HEK293 (cell line): ENCODE data around the gene TLE5.

Source experiments
- CTCF ChIA-PET: fragments of 350-600 bp; formaldehyde crosslinking; extraction: SDS; loops from one replicate; lab custom pipeline; 2021; ENCODE audit warnings: antibody characterized with exemption; lab: Yijun Ruan, JAX
- POLR2A ChIA-PET: fragments of 300-600 bp; formaldehyde crosslinking; extraction: SDS; loops from one replicate; lab custom pipeline; 2020; ENCODE audit warnings: antibody characterized with exemption, inconsistent platforms; lab: Yijun Ruan, JAX
- H3K27ac ChIP-seq: fragments of 200-500 bp; sonication (Bioruptor generic); 2 replicates; pipeline ENCODE4 v1.5.1; 2014; ENCODE audit warnings: low read depth, low read length, control low read depth, inconsistent platforms; ENCODE audit errors: extremely low read depth
- H3K36me3 ChIP-seq, 2 experiments: fragments of 200-500 bp in 1 of 2; sonication (Bioruptor generic) in 1 of 2; 1 replicate in 1 of 2; 2 replicates in 1 of 2; pipeline ENCODE4 v1.5.1; 2014 to 2017; ENCODE audit warnings: inconsistent platforms in 2 of 2, low read length in 2 of 2; ENCODE audit not compliant: control insufficient read depth in 2 of 2, insufficient read depth in 1 of 2
- H3K4me1 ChIP-seq: fragments of 200-500 bp; sonication (Bioruptor generic); 2 replicates; pipeline ENCODE4 v1.5.1; 2014; ENCODE audit warnings: mild to moderate bottlenecking, low read length, inconsistent platforms; ENCODE audit not compliant: control insufficient read depth, insufficient read depth
- H3K4me3 ChIP-seq: 2 replicates; pipeline ENCODE4 v1.5.1; 2011; ENCODE audit warnings: low read depth, mild to moderate bottlenecking, control low read depth, low read length, moderate library complexity
- H3K9me3 ChIP-seq: fragments of 200-500 bp; sonication (Bioruptor generic); 2 replicates; pipeline ENCODE4 v1.5.1; 2014; ENCODE audit warnings: low read depth, low read length, inconsistent platforms; ENCODE audit not compliant: control insufficient read depth, insufficient read depth
- ELK4 ChIP-seq: IDR thresholded peaks from 2 replicates; pipeline ENCODE4 v1.6.1; 2011; ENCODE audit warnings: mild to moderate bottlenecking, low read depth, low read length, borderline replicate concordance
- PRDM1 ChIP-seq: fragments of 450-650 bp; formaldehyde crosslinking; IDR thresholded peaks from 2 replicates; pipeline ENCODE4; 2016; ENCODE audit warnings: missing biosample characterization, missing genetic modification characterization
- SCRT2 ChIP-seq: fragments of 450-650 bp; formaldehyde crosslinking; IDR thresholded peaks from 2 replicates; pipeline ENCODE4 v1.5.1; 2016; ENCODE audit warnings: missing biosample characterization, missing genetic modification characterization
- TCF7L2 ChIP-seq: IDR thresholded peaks from 2 replicates; pipeline ENCODE4 v1.6.1; 2011; ENCODE audit warnings: low read depth, mild to moderate bottlenecking, inconsistent platforms, low read length, moderate library complexity, borderline replicate concordance
- ZBTB20 ChIP-seq: fragments of 450-650 bp; formaldehyde crosslinking; IDR thresholded peaks from 2 replicates; pipeline ENCODE4 v1.5.1; 2016; ENCODE audit warnings: missing biosample characterization, missing genetic modification characterization
- ZBTB49 ChIP-seq: fragments of 450-650 bp; formaldehyde crosslinking; IDR thresholded peaks from 2 replicates; pipeline ENCODE4 v1.5.1; 2016; ENCODE audit warnings: missing biosample characterization, missing genetic modification characterization, low read depth
- ZIC2 ChIP-seq: fragments of 450-650 bp; formaldehyde crosslinking; IDR thresholded peaks from 2 replicates; pipeline ENCODE4 v1.5.1; 2016; ENCODE audit warnings: missing biosample characterization, missing genetic modification characterization
- ZNF121 ChIP-seq: fragments of 450-650 bp; formaldehyde crosslinking; IDR thresholded peaks from 2 replicates; pipeline ENCODE4 v1.5.1; 2016; ENCODE audit warnings: missing biosample characterization, missing genetic modification characterization
- ZNF221 ChIP-seq: fragments of 450-650 bp; formaldehyde crosslinking; IDR thresholded peaks from 2 replicates; pipeline ENCODE4 v1.5.1; 2017; ENCODE audit warnings: missing biosample characterization, missing genetic modification characterization, borderline replicate concordance
- ZNF23 ChIP-seq: fragments of 450-650 bp; formaldehyde crosslinking; IDR thresholded peaks from 2 replicates; pipeline ENCODE4 v1.5.1; 2016; ENCODE audit warnings: missing biosample characterization, missing genetic modification characterization, borderline replicate concordance
- ZNF341 ChIP-seq: fragments of 450-650 bp; formaldehyde crosslinking; IDR thresholded peaks from 2 replicates; pipeline ENCODE4; 2016; ENCODE audit warnings: low read depth, missing biosample characterization, missing genetic modification characterization
- ZNF501 ChIP-seq: fragments of 450-650 bp; formaldehyde crosslinking; IDR thresholded peaks from 2 replicates; pipeline ENCODE4 v1.5.1; 2016; ENCODE audit warnings: missing biosample characterization, missing genetic modification characterization
- ZNF529 ChIP-seq: fragments of 450-650 bp; formaldehyde crosslinking; IDR thresholded peaks from 2 replicates; pipeline ENCODE4 v1.5.1; 2017; ENCODE audit warnings: missing genetic modification characterization, missing biosample characterization; ENCODE audit not compliant: insufficient replicate concordance
- ZNF548 ChIP-seq: fragments of 450-650 bp; formaldehyde crosslinking; IDR thresholded peaks from 2 replicates; pipeline ENCODE4 v1.5.1; 2016; ENCODE audit warnings: missing biosample characterization, missing genetic modification characterization
- ZNF560 ChIP-seq: fragments of 450-650 bp; formaldehyde crosslinking; IDR thresholded peaks from 2 replicates; pipeline ENCODE4 v1.5.1; 2017; ENCODE audit warnings: missing biosample characterization, missing genetic modification characterization, borderline replicate concordance
- ZNF660 ChIP-seq: fragments of 450-650 bp; IDR thresholded peaks from 2 replicates; pipeline ENCODE4 v1.5.1; 2018; ENCODE audit warnings: missing biosample characterization, mild to moderate bottlenecking, missing genetic modification characterization
- ZNF701 ChIP-seq: fragments of 450-650 bp; formaldehyde crosslinking; IDR thresholded peaks from 2 replicates; pipeline ENCODE4 v1.5.1; 2016; ENCODE audit warnings: missing biosample characterization, missing genetic modification characterization
- ZSCAN30 ChIP-seq: fragments of 450-650 bp; IDR thresholded peaks from 2 replicates; pipeline ENCODE4 v1.5.1; 2018; ENCODE audit warnings: missing biosample characterization, mild to moderate bottlenecking, missing genetic modification characterization, moderate library complexity
- TF ChIP-seq, protein P1 (sequence below): sonication (generic); formaldehyde crosslinking; IDR thresholded peaks from 2 replicates; pipeline ENCODE4 v1.8.1; 2022; ENCODE audit warnings: mild to moderate bottlenecking, moderate library complexity, missing genetic modification reagents
- TF ChIP-seq, protein P2 (sequence below): fragments of 450-650 bp; formaldehyde crosslinking; optimal IDR thresholded peaks from 2 replicates; pipeline ENCODE3; 2016; ENCODE audit warnings: missing biosample characterization, mild to moderate bottlenecking, missing genetic modification characterization
- TF ChIP-seq, protein P3 (sequence below): fragments of 450-650 bp; formaldehyde crosslinking; IDR thresholded peaks from 2 replicates; pipeline ENCODE4 v1.5.1; 2016; ENCODE audit warnings: missing biosample characterization, missing genetic modification characterization
- TF ChIP-seq, protein P4 (sequence below): fragments of 450-650 bp; formaldehyde crosslinking; IDR thresholded peaks from 2 replicates; pipeline ENCODE4 v1.5.1; 2016; ENCODE audit warnings: missing biosample characterization, missing genetic modification characterization, borderline replicate concordance

Gene TLE5

GRCh38 chr19:3087769-3088168 is 25.5 kb upstream of the TLE5 start:
- H3K4me1 ChIP-seq, result no peaks in the 10 kb centered on the region
- CTCF ChIA-PET, result no interaction called here
- H3K27ac ChIP-seq, result no peak overlapping the region
- TF ChIP-seq ZBTB49 (no peak), ZNF121 (tag by site-specific recombination) (peak; percentile 92), ZBTB20 (tag by site-specific recombination) (no peak), SCRT2 (tag by site-specific recombination) (no peak)
- TF ChIP-seq, all 188 proteins: peak for 1
- Histone ChIP-seq H3K36me3 (no peaks in the 10 kb centered on the region), H3K4me3 (no peak overlapping the region), H3K9me3 (no peaks in the 10 kb centered on the region)
- POLR2A ChIA-PET, result interaction anchor here (0.6 kb wide), 2 partner anchors 9 to 117 kb away, joined by 4 to 8 read pairs; no protein-coding TSS in a partner anchor

DNA sequence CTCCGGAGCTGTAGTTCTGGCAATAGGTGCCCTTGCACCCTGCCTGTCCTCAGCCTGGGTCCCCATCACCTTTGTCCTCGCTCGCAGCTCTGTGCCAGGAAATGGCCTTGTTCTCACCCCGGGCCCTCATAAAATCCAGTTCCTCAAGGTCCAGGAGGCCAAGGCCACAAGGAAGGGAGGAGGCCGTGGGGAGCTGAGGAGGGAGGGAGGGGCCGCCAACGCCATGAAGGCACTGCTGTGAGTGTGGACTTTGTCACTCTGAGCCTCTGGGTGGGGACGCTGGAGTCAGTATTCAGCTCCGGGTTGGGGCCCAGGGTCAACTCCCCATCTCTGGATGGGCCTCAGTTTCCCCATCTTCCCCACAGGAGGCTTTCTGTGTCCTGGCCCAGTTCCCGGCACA is 22.6 kb upstream of the TLE5 start:
- CTCF ChIA-PET, result interaction anchor here (0.7 to 1.3 kb wide), 2 partner anchors 9 to 198 kb away, joined by 3 to 4 read pairs; no protein-coding TSS in a partner anchor
- no peak overlapping the region for H3K4me3 ChIP-seq
- no peaks in the 10 kb centered on the region for H3K4me1 ChIP-seq
- TF ChIP-seq, protein P1, sequence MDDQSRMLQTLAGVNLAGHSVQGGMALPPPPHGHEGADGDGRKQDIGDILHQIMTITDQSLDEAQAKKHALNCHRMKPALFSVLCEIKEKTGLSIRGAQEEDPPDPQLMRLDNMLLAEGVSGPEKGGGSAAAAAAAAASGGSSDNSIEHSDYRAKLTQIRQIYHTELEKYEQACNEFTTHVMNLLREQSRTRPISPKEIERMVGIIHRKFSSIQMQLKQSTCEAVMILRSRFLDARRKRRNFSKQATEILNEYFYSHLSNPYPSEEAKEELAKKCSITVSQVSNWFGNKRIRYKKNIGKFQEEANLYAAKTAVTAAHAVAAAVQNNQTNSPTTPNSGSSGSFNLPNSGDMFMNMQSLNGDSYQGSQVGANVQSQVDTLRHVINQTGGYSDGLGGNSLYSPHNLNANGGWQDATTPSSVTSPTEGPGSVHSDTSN (CRISPR knock-in tag), result no peak
- no peak for TF ChIP-seq ZNF221 (tag by site-specific recombination)
- no peak for TF ChIP-seq ZIC2 (tag by site-specific recombination)
- TF ChIP-seq ZSCAN30 (tag by site-specific recombination), result no peak
- TF ChIP-seq ZNF23 (tag by site-specific recombination), result no peak
- TF ChIP-seq ZNF701 (tag by site-specific recombination), result no peak
- no peak for TF ChIP-seq ZNF660 (tag by site-specific recombination)
- TF ChIP-seq, protein P2, sequence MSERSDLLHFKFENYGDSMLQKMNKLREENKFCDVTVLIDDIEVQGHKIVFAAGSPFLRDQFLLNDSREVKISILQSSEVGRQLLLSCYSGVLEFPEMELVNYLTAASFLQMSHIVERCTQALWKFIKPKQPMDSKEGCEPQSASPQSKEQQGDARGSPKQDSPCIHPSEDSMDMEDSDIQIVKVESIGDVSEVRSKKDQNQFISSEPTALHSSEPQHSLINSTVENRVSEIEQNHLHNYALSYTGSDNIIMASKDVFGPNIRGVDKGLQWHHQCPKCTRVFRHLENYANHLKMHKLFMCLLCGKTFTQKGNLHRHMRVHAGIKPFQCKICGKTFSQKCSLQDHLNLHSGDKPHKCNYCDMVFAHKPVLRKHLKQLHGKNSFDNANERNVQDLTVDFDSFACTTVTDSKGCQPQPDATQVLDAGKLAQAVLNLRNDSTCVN (tag by site-specific recombination), result no peak
- TF ChIP-seq, protein P3, sequence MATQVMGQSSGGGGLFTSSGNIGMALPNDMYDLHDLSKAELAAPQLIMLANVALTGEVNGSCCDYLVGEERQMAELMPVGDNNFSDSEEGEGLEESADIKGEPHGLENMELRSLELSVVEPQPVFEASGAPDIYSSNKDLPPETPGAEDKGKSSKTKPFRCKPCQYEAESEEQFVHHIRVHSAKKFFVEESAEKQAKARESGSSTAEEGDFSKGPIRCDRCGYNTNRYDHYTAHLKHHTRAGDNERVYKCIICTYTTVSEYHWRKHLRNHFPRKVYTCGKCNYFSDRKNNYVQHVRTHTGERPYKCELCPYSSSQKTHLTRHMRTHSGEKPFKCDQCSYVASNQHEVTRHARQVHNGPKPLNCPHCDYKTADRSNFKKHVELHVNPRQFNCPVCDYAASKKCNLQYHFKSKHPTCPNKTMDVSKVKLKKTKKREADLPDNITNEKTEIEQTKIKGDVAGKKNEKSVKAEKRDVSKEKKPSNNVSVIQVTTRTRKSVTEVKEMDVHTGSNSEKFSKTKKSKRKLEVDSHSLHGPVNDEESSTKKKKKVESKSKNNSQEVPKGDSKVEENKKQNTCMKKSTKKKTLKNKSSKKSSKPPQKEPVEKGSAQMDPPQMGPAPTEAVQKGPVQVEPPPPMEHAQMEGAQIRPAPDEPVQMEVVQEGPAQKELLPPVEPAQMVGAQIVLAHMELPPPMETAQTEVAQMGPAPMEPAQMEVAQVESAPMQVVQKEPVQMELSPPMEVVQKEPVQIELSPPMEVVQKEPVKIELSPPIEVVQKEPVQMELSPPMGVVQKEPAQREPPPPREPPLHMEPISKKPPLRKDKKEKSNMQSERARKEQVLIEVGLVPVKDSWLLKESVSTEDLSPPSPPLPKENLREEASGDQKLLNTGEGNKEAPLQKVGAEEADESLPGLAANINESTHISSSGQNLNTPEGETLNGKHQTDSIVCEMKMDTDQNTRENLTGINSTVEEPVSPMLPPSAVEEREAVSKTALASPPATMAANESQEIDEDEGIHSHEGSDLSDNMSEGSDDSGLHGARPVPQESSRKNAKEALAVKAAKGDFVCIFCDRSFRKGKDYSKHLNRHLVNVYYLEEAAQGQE (tag by site-specific recombination), result no peak
- no peak for TF ChIP-seq ZNF341 (tag by site-specific recombination)
- no peak for TF ChIP-seq ELK4
- TF ChIP-seq ZNF560, result no peak
- no peak for TF ChIP-seq ZNF548 (tag by site-specific recombination)
- no peak for TF ChIP-seq PRDM1 (tag by site-specific recombination)
- no peak for TF ChIP-seq TCF7L2
- TF ChIP-seq ZNF501 (tag by site-specific recombination), result no peak
- no peak for TF ChIP-seq ZNF529 (tag by site-specific recombination)
- TF ChIP-seq, protein P4, sequence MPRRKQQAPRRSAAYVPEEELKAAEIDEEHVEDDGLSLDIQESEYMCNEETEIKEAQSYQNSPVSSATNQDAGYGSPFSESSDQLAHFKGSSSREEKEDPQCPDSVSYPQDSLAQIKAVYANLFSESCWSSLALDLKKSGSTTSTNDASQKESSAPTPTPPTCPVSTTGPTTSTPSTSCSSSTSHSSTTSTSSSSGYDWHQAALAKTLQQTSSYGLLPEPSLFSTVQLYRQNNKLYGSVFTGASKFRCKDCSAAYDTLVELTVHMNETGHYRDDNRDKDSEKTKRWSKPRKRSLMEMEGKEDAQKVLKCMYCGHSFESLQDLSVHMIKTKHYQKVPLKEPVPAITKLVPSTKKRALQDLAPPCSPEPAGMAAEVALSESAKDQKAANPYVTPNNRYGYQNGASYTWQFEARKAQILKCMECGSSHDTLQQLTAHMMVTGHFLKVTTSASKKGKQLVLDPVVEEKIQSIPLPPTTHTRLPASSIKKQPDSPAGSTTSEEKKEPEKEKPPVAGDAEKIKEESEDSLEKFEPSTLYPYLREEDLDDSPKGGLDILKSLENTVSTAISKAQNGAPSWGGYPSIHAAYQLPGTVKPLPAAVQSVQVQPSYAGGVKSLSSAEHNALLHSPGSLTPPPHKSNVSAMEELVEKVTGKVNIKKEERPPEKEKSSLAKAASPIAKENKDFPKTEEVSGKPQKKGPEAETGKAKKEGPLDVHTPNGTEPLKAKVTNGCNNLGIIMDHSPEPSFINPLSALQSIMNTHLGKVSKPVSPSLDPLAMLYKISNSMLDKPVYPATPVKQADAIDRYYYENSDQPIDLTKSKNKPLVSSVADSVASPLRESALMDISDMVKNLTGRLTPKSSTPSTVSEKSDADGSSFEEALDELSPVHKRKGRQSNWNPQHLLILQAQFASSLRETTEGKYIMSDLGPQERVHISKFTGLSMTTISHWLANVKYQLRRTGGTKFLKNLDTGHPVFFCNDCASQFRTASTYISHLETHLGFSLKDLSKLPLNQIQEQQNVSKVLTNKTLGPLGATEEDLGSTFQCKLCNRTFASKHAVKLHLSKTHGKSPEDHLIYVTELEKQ (tag by site-specific recombination), result no peak
- no peak overlapping the region for H3K27ac ChIP-seq
- POLR2A ChIA-PET, result no interaction called here
- H3K36me3 ChIP-seq, result no peaks in the 10 kb centered on the region
- H3K9me3 ChIP-seq, result no peaks in the 10 kb centered on the region
